CD4-positive, alpha-beta memory T cell (primary cell): ENCODE measurements around the gene SBF1. TPM values are rescaled to one million over a fixed set of nuclear protein-coding genes. Genes with fewer than 3 reads are reported as not detected.
A peak's percentile ranks its signal among the peaks of the same experiment; 100 is the strongest.

Source experiments
- CTCF ChIA-PET: fragments of 350-600 bp; sonication (Branson Sonifier 250); formaldehyde crosslinking; loops from one replicate; lab custom pipeline; 2021; ENCODE audit warnings: inconsistent platforms; ENCODE audit not compliant: partially characterized antibody; lab: Charles Lee
- POLR2A ChIA-PET: fragments of 350-600 bp; sonication (Branson Sonifier 250); formaldehyde crosslinking; loops from one replicate; lab custom pipeline; 2021; ENCODE audit not compliant: partially characterized antibody; lab: Charles Lee
- DNase-seq, 5 donors: peaks; one replicate each; pipeline versions ENCODE4 v3.0.0 to v3.0.0-alpha.2; 2020 to 2022; ENCODE audit warnings: mixed read lengths in 1 of 5
- H3K27ac ChIP-seq: one replicate; pipeline ENCODE4 v1.7.0; 2013; ENCODE audit warnings: low read depth, low read length
- H3K27me3 ChIP-seq: 2 replicates; pipeline ENCODE4 v1.7.0; 2013; ENCODE audit warnings: mild to moderate bottlenecking, low read length, moderate library complexity; ENCODE audit not compliant: insufficient read depth
- H3K36me3 ChIP-seq: 2 replicates; pipeline ENCODE4 v1.7.0; 2013; ENCODE audit warnings: mild to moderate bottlenecking, low read length, moderate library complexity; ENCODE audit not compliant: insufficient read depth
- H3K4me1 ChIP-seq: 2 replicates; pipeline ENCODE4 v1.7.0; 2013; ENCODE audit warnings: mild to moderate bottlenecking, low read length, moderate library complexity; ENCODE audit not compliant: insufficient read depth
- H3K4me3 ChIP-seq, 2 donors: one replicate each; pipeline ENCODE4 v1.7.0; 2013; ENCODE audit warnings: low read length in 2 of 2, mild to moderate bottlenecking in 1 of 2
- H3K9me3 ChIP-seq, 2 donors: one replicate each; pipeline ENCODE4 v1.7.0; 2013; ENCODE audit warnings: low read length in 2 of 2, control low read depth in 1 of 2; ENCODE audit not compliant: control insufficient read depth in 1 of 2
- H3K27ac Mint-ChIP-seq, 7 donors: one replicate each; pipeline ENCODE4 v1.8.0; 2020 to 2021; ENCODE audit warnings: mixed read lengths in 7 of 7, mild to moderate bottlenecking in 6 of 7, inconsistent platforms in 3 of 7, moderate library complexity in 3 of 7
- H3K27me3 Mint-ChIP-seq, 2 donors: one replicate each; pipeline ENCODE4 v1.8.0; 2020 to 2021; ENCODE audit warnings: mixed read lengths in 2 of 2
- H3K36me3 Mint-ChIP-seq, 2 donors: one replicate each; pipeline ENCODE4 v1.8.0; 2020 to 2021; ENCODE audit warnings: mixed read lengths in 2 of 2, inconsistent platforms in 1 of 2, mild to moderate bottlenecking in 1 of 2
- H3K4me1 Mint-ChIP-seq, 4 donors: one replicate each; pipeline ENCODE4 v1.8.0; 2020 to 2021; ENCODE audit warnings: mixed read lengths in 4 of 4, mild to moderate bottlenecking in 1 of 4
- H3K4me3 Mint-ChIP-seq, 8 donors: one replicate each; pipeline ENCODE4 v1.8.0; 2020 to 2021; ENCODE audit warnings: mixed read lengths in 8 of 8, mild to moderate bottlenecking in 7 of 8, moderate library complexity in 6 of 8, inconsistent platforms in 3 of 8
- H3K9me3 Mint-ChIP-seq, 8 donors: one replicate each; pipeline ENCODE4 v1.8.0; 2020 to 2021; ENCODE audit warnings: mixed read lengths in 8 of 8, mild to moderate bottlenecking in 5 of 8, inconsistent platforms in 3 of 8, moderate library complexity in 1 of 8
- intact Hi-C: fragments of 100-400 bp; cut with micrococcal nuclease; formaldehyde crosslinking; loops from one replicate; pipeline ENCODE4 v1.15.1; 2023
- polyA plus RNA-seq, 2 donors: library from polyadenylated mRNA; unstranded; fragments of 300-500 nt; fragmentation: Illumina TruSeq; gene quantifications; one replicate each; pipeline ENCODE4 v1.2.3, GENCODE V29; 2021
- total RNA-seq, 2 experiments: library from RNA; stranded (reverse); gene quantifications; one replicate each; pipeline ENCODE4 v1.2.3, GENCODE V29; 2021

Gene SBF1
- total and polyA plus RNA-seq, 4 experiments from 2014 or later = 13.2 to 221 (median 130) TPM

DNA sequence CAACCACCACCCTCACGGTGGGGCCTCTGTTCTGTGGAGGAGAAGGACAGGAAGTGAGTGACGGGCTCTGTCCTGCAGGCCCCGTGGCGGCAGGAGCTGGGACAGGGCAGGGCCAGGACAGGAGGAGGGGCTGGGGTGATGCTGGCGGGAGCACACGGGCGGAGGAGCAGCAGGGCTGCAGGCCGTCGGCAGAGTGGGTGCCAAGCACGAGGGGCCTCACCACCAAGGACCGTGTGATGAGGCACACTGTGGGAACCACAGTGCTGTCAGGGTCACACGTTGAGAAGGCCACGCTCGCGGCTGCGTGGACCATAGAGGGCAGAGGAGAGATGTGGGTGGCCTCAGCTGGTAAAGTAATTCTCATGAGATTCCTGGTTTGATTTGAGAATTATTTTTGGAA lies 42.1 kb upstream of the SBF1 start:
- no peaks in the 10 kb centered on the region for H3K27me3 ChIP-seq
- POLR2A ChIA-PET = interaction anchor here (1.3 kb wide), 1 partner anchor 23 kb away, joined by 4 read pairs; no protein-coding TSS in a partner anchor
- peaks cover 35% of the 10 kb centered on the region for H3K36me3 ChIP-seq
- no peaks in the 10 kb centered on the region for H3K9me3 ChIP-seq
- peak overlapping the region in 1 of 7 donors; percentile 24 for H3K27ac Mint-ChIP-seq
- no peak overlapping the region for H3K27ac ChIP-seq
- CTCF ChIA-PET = interaction anchor here (1.1 kb wide), 1 partner anchor 9 kb away, joined by 3 read pairs; no protein-coding TSS in a partner anchor
- intact Hi-C loops = no loop called here
- H3K4me3 ChIP-seq = no peak overlapping the region
- H3K4me1 ChIP-seq = no peaks in the 10 kb centered on the region
- peaks cover 4 to 11% (median 7%) of the 10 kb centered on the region in 4 donors for H3K4me1 Mint-ChIP-seq
- no peaks in the 10 kb centered on the region for H3K9me3 Mint-ChIP-seq
- H3K27me3 Mint-ChIP-seq = no peaks in the 10 kb centered on the region
- DNase-seq = no peak
- peaks cover 12 to 34% of the 10 kb centered on the region in 2 donors for H3K36me3 Mint-ChIP-seq
- H3K4me3 Mint-ChIP-seq = no peak overlapping the region

- H3K27ac ChIP-seq = no peak overlapping the region
- intact Hi-C loops = no loop called here
- Mint-ChIP-seq H3K36me3 (peaks cover 10 to 34% of the 10 kb centered on the region in 2 donors), H3K9me3 (no peaks in the 10 kb centered on the region), H3K4me3 (no peak overlapping the region), H3K4me1 (peaks cover 4 to 11% (median 7%) of the 10 kb centered on the region in 4 donors), H3K27ac (no peak overlapping the region), H3K27me3 (no peaks in the 10 kb centered on the region)
- ChIA-PET CTCF (interaction anchor here (2.8 kb wide), 1 partner anchor 9 kb away, joined by 15 read pairs; the partner anchor contains the start of gene SCO2), POLR2A (interaction anchor here (1.1 kb wide), 1 partner anchor 10 kb away, joined by 6 read pairs; the partner anchor contains the start of gene SCO2)
- H3K36me3 ChIP-seq = peaks cover 27% of the 10 kb centered on the region
- no peaks in the 10 kb centered on the region for H3K9me3 ChIP-seq
- no peaks in the 10 kb centered on the region for H3K4me1 ChIP-seq
- DNase-seq = no peak
- H3K4me3 ChIP-seq = no peak overlapping the region
- H3K27me3 ChIP-seq = no peaks in the 10 kb centered on the region
These were observed 41.2 kb upstream of the SBF1 start for GRCh38 chr22:50516068-50516467.

DNA sequence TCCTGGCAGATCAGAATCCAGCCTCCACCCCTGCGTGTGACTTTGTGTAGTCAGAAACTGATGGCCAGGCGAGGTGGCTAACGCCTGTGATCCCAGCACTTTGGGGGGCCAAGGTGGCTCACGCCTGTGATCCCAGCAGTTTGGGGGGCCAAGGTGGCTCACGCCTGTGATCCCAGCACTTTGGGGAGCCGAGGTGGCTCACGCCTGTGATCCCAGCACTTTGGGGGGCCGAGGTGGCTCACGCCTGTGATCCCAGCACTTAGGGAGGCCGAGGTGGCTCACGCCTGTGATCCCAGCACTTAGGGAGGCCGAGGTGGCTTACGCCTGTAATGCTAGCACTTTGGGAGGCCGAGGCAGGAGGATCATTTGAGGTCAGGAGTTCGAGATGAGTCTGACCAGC lies 38.3 kb upstream of the SBF1 start:
- Mint-ChIP-seq H3K9me3 (no peaks in the 10 kb centered on the region), H3K36me3 (peaks cover 5 to 33% of the 10 kb centered on the region in 2 donors), H3K4me3 (no peak overlapping the region), H3K27ac (peak overlapping the region in 1 of 7 donors; percentile 22), H3K4me1 (peaks cover 15 to 23% (median 21%) of the 10 kb centered on the region in 4 donors), H3K27me3 (no peaks in the 10 kb centered on the region)
- CTCF ChIA-PET = interaction anchor here (1.5 to 2.8 kb wide), 2 partner anchors 12 to 108 kb away, joined by 3 to 15 read pairs; partner anchors contain the start of gene SCO2
- Histone ChIP-seq H3K27me3 (no peaks in the 10 kb centered on the region), H3K27ac (no peak overlapping the region), H3K4me1 (peaks cover 13% of the 10 kb centered on the region), H3K4me3 (no peak overlapping the region), H3K9me3 (no peaks in the 10 kb centered on the region), H3K36me3 (peaks cover 15% of the 10 kb centered on the region)
- DNase-seq = no peak
- POLR2A ChIA-PET = interaction anchor here (1.9 to 7.6 kb wide), 2 partner anchors 12 to 14 kb away, joined by 12 to 242 read pairs; partner anchors contain the start of genes SCO2 and TYMP
- intact Hi-C loops = no loop called here

GRCh38 chr22:50508897-50509296 lies 34.1 kb upstream of the SBF1 start:
- POLR2A ChIA-PET = interaction anchor here (1.0 to 7.6 kb wide), 17 partner anchors 9 to 546 kb away, joined by 3 to 242 read pairs (median 10); partner anchors contain the start of genes CHKB, KLHDC7B, SBF1 and SCO2
- peak overlapping the region in 1 of 2 donors; percentile 81 for H3K4me3 ChIP-seq
- Mint-ChIP-seq H3K36me3 (peaks cover 0 to 21% of the 10 kb centered on the region in 2 donors), H3K4me3 (peak overlapping the region; percentile 87 to 96 (median 94)), H3K27me3 (no peaks in the 10 kb centered on the region), H3K4me1 (peaks cover 10 to 26% (median 19%) of the 10 kb centered on the region in 4 donors), H3K27ac (peak overlapping the region; percentile 90 to 99 (median 96)), H3K9me3 (no peaks in the 10 kb centered on the region)
- no peaks in the 10 kb centered on the region for H3K9me3 ChIP-seq
- intact Hi-C loops = loop anchor here (1.0 to 5.0 kb wide), 6 partner anchors 16 to 120 kb away; partner anchors contain the start of genes ARSA, CHKB, KLHDC7B and SCO2
- peak overlapping the region; percentile 72 for H3K27ac ChIP-seq
- CTCF ChIA-PET = interaction anchor here (0.7 to 6.8 kb wide), 4 partner anchors 11 to 167 kb away, joined by 3 to 76 read pairs (median 8); partner anchors contain the start of gene SCO2
- H3K4me1 ChIP-seq = peaks cover 28% of the 10 kb centered on the region
- DNase-seq = no peak
- H3K27me3 ChIP-seq = no peaks in the 10 kb centered on the region
- H3K36me3 ChIP-seq = peaks cover 16% of the 10 kb centered on the region

DNA sequence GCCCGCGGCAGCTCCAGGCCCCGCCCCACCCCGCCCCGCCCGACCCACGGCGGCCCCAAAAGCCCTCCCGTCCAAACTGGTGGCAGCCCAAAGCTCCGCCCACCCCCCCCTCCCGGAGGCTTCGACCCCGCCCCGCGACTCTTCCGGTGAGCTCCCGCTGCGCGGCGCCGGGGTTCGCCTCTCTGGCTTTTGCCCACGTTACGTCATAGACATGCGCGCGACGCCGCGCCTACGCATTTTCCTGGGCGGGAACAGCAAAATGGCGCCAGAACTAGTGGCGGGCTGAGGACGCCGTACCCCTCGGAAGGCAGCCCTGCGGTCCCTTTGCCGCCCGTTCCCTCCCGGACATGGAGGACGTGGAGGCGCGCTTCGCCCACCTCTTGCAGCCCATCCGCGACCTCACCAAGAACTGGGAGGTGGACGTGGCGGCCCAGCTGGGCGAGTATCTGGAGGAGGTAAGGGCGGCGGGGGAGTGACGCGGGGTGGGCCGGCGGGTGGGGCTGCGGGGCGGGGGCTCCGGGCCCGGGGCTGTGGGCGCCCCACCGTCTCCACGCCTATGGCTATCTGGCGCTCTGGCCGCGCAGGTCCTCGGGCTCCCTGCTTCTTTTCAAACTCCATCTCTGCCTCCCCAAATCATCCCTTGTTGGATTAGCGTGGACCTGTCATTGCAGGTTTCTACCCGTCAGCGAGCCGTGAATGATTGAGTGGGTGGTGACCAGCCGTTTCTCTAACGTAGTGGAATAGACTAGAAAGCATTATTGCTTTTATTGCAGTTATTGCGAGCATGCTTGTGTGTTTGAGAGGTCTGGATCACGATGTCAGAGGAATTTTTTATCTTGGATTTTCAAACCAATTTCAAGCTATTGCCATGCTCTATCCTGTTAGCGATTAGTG lies 33.4 kb upstream of the SBF1 start, which contains the start of gene NCAPH2:
Gene NCAPH2 (plus strand): TSS at position 234 of the 894 bp plus-strand sequence. CDS start 114 bp downstream, at position 348.
- Histone ChIP-seq H3K27ac (peak within 1 kb of the TSS; percentile 98), H3K9me3 (no peaks in the 10 kb centered on the region), H3K36me3 (peaks cover 16% of the 10 kb centered on the region), H3K27me3 (no peaks in the 10 kb centered on the region), H3K4me1 (peaks cover 28% of the 10 kb centered on the region), H3K4me3 (peak within 1 kb of the TSS; percentile 84 to 98)
- H3K27me3 Mint-ChIP-seq = no peaks in the 10 kb centered on the region
- ChIA-PET CTCF (interaction anchor here (0.7 to 6.8 kb wide), 10 partner anchors 11 to 236 kb away, joined by 3 to 76 read pairs (median 4); partner anchors contain the start of genes SCO2 and SYCE3), POLR2A (interaction anchor here (0.6 to 7.6 kb wide), 30 partner anchors 9 to 546 kb away, joined by 3 to 242 read pairs (median 5); partner anchors contain the start of genes ADM2, ARSA, CHKB and HDAC10)
- peaks cover 0 to 21% of the 10 kb centered on the region in 2 donors for H3K36me3 Mint-ChIP-seq
- peak within 1 kb of the TSS; percentile 92 to 98 (median 94) for H3K4me3 Mint-ChIP-seq
- intact Hi-C loops = loop anchor here (1.0 to 5.0 kb wide), 8 partner anchors 17 to 165 kb away; partner anchors contain the start of genes ARSA, CHKB, KLHDC7B and PPP6R2
- no peaks in the 10 kb centered on the region for H3K9me3 Mint-ChIP-seq
- DNase-seq = peak; percentile 96 to 97 (median 97)
- peak within 1 kb of the TSS; percentile 90 to 99 (median 98) for H3K27ac Mint-ChIP-seq
- peaks cover 10 to 26% (median 19%) of the 10 kb centered on the region in 4 donors for H3K4me1 Mint-ChIP-seq

- H3K27me3 ChIP-seq = no peaks in the 10 kb centered on the region
- peaks cover 28% of the 10 kb centered on the region for H3K4me1 ChIP-seq
- intact Hi-C loops = loop anchor here (1.0 to 5.0 kb wide), 3 partner anchors 32 to 165 kb away; partner anchors contain the start of genes KLHDC7B, PPP6R2 and SBF1
- peak within 1 kb of the TSS; percentile 92 to 98 (median 94) for H3K4me3 Mint-ChIP-seq
- H3K9me3 Mint-ChIP-seq = no peaks in the 10 kb centered on the region
- peak within 1 kb of the TSS; percentile 90 to 99 (median 98) for H3K27ac Mint-ChIP-seq
- ChIA-PET CTCF (interaction anchor here (0.7 to 6.8 kb wide), 8 partner anchors 10 to 235 kb away, joined by 3 to 76 read pairs (median 4); partner anchors contain the start of genes SCO2 and SYCE3), POLR2A (interaction anchor here (0.6 to 7.6 kb wide), 26 partner anchors 9 to 317 kb away, joined by 3 to 242 read pairs (median 5); partner anchors contain the start of genes ADM2, ARSA, CHKB and HDAC10)
- peak within 1 kb of the TSS; percentile 84 to 98 for H3K4me3 ChIP-seq
- no peaks in the 10 kb centered on the region for H3K27me3 Mint-ChIP-seq
- DNase-seq = peak; percentile 86 to 93 (median 91)
- peak within 1 kb of the TSS; percentile 98 for H3K27ac ChIP-seq
- H3K36me3 Mint-ChIP-seq = peaks cover 0 to 21% of the 10 kb centered on the region in 2 donors
- no peaks in the 10 kb centered on the region for H3K9me3 ChIP-seq
- H3K4me1 Mint-ChIP-seq = peaks cover 10 to 26% (median 19%) of the 10 kb centered on the region in 4 donors
- peaks cover 21% of the 10 kb centered on the region for H3K36me3 ChIP-seq
These were observed 32.7 kb upstream of the SBF1 start, which contains the start of gene LMF2 for GRCh38 chr22:50507421-50507990. Gene LMF2 (minus strand): TSS chr22:50507702. CDS start chr22:50507675, 27 bp downstream.
